WERI-Rb-1 (cell line): ENCODE data around the gene RAB11FIP2.

Experiments
- DNase-seq: peaks from one replicate; pipeline ENCODE4 v3.0.0-alpha.2; 2020
- H3K27ac ChIP-seq: fragments of 250-450 bp; sonication (Bioruptor Pico); 2 replicates; pipeline ENCODE4 v1.5.1; 2020; ENCODE audit warnings: mild to moderate bottlenecking, moderate library complexity
- H3K27me3 ChIP-seq: fragments of 250-450 bp; sonication (Bioruptor Pico); 2 replicates; pipeline ENCODE4 v1.5.1; 2021; ENCODE audit warnings: mild to moderate bottlenecking, low read depth, moderate library complexity; ENCODE audit not compliant: insufficient read depth, severe bottlenecking
- H3K36me3 ChIP-seq: fragments of 250-450 bp; sonication (Bioruptor Pico); 2 replicates; pipeline ENCODE4 v1.5.1; 2020; ENCODE audit warnings: mild to moderate bottlenecking, moderate library complexity
- H3K4me3 ChIP-seq: 2 replicates; pipeline ENCODE4 v1.5.1; 2011; ENCODE audit warnings: low read depth, mild to moderate bottlenecking, control low read depth, low read length
- H3K9me3 ChIP-seq: fragments of 250-450 bp; sonication (Bioruptor Pico); 2 replicates; pipeline ENCODE4 v1.5.1; 2021; ENCODE audit warnings: mild to moderate bottlenecking, moderate library complexity; ENCODE audit not compliant: severe bottlenecking
- TF ChIP-seq, protein P1 (sequence below): IDR thresholded peaks from 2 replicates; pipeline ENCODE4 v1.5.1; 2011; ENCODE audit warnings: low read depth, mild to moderate bottlenecking, control low read depth, inconsistent platforms, low read length

Gene RAB11FIP2

DNA sequence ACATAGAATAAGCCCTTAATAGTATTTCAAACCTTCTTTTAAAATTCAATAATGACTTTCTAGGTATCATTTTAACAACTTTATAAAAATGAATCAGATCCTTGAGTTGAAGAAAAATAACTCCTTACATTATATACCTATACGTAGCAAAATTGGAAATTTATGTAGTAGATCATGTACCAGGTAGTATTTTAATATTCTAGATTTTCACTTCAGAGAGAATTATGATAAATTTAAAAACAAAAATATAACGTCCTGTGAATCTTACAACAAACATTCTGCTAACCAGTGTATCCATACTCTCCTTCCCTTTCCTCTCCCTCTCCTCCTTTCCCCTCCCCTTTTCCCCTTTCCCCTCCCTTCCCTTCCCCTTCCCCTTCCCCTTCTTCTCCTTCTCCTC lies 6.1 kb upstream of the RAB11FIP2 start:
- H3K27me3 ChIP-seq: no peaks in the 10 kb centered on the region
- TF ChIP-seq, protein P1, sequence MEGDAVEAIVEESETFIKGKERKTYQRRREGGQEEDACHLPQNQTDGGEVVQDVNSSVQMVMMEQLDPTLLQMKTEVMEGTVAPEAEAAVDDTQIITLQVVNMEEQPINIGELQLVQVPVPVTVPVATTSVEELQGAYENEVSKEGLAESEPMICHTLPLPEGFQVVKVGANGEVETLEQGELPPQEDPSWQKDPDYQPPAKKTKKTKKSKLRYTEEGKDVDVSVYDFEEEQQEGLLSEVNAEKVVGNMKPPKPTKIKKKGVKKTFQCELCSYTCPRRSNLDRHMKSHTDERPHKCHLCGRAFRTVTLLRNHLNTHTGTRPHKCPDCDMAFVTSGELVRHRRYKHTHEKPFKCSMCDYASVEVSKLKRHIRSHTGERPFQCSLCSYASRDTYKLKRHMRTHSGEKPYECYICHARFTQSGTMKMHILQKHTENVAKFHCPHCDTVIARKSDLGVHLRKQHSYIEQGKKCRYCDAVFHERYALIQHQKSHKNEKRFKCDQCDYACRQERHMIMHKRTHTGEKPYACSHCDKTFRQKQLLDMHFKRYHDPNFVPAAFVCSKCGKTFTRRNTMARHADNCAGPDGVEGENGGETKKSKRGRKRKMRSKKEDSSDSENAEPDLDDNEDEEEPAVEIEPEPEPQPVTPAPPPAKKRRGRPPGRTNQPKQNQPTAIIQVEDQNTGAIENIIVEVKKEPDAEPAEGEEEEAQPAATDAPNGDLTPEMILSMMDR: no peak
- H3K9me3 ChIP-seq: no peaks in the 10 kb centered on the region
- DNase-seq: no peak
- H3K36me3 ChIP-seq: no peaks in the 10 kb centered on the region
- H3K4me3 ChIP-seq: no peak overlapping the region
- no peak overlapping the region for H3K27ac ChIP-seq

DNA sequence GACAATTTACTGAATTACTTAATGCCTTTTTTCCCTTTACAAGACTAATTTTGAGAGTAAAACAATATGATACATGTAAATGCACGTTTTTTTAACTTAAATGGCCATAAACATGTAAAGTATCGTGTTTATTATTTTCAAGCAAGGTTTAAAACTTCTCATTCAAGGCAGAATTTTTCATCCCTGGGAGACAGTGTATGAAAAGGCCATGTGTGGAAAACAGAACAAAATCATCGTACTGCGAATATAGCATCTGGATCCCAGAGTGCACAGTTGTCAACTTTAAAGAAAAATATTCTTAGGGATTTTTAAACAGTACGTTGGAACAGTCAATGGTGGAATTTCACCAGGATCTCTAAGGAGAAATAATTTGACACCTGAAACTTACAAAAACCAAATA lies 1.1 kb upstream of the RAB11FIP2 start:
- no peak overlapping the region for H3K4me3 ChIP-seq
- peaks cover 3% of the 10 kb centered on the region; the same call in 1 of the 2 replicates for H3K36me3 ChIP-seq
- no peaks in the 10 kb centered on the region for H3K27me3 ChIP-seq
- TF ChIP-seq, protein P1: no peak
- no peak overlapping the region for H3K27ac ChIP-seq
- no peaks in the 10 kb centered on the region for H3K9me3 ChIP-seq
- no peak for DNase-seq

DNA sequence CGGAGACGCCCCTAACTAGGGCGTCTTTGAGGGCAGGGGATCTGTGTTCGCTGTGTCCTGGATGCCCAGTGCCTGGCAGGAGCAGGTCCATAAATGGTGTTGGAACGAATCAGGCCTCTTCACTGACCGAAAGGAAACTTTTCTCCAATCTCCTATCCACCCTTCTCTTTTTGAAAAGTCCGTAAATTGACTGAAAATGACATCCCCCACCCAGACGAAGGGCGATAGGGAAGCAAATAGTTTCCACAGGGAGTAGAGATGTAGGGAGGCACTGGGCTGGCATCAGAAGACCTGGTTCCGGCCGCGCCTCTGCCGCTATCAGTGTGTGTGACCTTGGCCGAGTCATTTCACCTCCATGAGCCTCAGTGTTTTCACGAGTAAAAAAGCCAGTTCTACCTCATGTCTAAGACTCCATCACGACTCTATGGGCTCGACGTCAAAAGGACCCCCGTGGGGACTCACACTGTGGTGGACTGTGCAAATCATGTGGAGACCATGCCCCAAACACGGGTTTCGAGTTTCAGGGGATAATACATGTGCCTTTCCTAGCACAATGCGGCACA lies 497 bp upstream of the RAB11FIP2 start:
- peaks cover 3% of the 10 kb centered on the region; the same call in 1 of the 2 replicates for H3K36me3 ChIP-seq
- H3K27ac ChIP-seq: peak overlapping the region; percentile 93
- no peaks in the 10 kb centered on the region for H3K27me3 ChIP-seq
- H3K4me3 ChIP-seq: peak overlapping the region; percentile 66
- no peaks in the 10 kb centered on the region for H3K9me3 ChIP-seq
- TF ChIP-seq, protein P1: no peak
- DNase-seq: no peak

DNA sequence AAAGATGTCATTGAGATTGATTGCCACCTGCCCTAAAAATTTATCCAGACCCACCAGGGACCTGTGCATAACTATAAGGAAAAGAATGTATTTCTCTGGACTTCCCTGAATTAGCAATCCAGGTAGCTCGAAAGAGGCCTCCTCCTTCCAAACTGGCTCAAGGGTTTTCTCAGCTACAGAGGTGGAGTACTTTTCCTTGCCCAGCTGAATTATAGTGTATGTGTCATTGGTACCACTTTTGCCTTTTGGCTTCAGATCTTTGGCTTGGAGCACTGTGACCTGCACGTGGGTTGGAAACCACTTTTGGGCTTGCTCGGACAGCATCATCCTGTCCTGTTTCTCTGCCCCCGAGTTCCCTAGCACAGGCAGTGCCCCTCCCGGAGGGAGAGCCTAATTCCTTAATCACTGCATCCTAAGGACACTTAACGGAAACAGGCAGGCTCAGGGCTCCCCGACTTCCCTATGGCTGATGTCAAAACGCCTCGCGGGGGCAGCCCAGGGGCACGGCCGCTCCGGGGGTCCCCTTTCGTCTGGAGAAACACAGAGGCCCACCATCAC lies 825 bp downstream of the RAB11FIP2 start:
- Histone ChIP-seq H3K27me3 (no peaks in the 10 kb centered on the region), H3K4me3 (peak overlapping the region; percentile 66), H3K27ac (peak overlapping the region; percentile 93), H3K9me3 (no peaks in the 10 kb centered on the region), H3K36me3 (peaks cover 3% of the 10 kb centered on the region; the same call in 1 of the 2 replicates)
- DNase-seq: peak; percentile 58
- TF ChIP-seq, protein P1: no peak

DNA sequence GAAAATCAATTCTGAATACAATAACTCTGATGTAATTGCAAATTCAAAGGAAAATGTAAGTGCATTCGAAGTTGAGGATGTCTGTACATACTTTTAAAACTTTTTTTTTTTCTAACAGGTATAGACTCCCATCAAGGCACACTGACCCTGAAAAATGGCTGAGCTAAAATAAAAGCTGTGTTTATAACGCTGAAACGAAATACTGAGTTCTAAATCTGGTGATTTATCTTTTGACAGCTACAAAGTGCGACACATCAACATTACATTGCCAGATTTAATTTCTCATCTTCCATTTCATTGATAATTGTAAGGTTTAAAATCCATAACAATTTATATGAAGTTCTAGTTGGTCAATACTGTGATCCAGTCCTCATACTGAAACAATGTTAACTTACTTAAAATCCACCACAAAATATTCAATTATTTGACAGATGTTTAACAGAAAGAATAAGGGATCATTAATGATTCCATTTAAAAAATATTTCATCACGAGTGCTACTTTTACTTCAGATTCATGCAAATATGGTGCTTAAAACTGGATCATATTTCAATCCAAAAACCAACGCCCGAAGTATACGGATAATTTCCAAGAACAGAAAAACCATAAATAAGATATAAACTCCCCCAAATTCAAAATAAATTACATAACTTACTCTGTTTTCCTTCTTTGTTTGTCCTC lies 1.4 kb downstream of the RAB11FIP2 start:
- TF ChIP-seq, protein P1: no peak
- peak overlapping the region; percentile 93 for H3K27ac ChIP-seq
- H3K9me3 ChIP-seq: no peaks in the 10 kb centered on the region
- no peaks in the 10 kb centered on the region for H3K27me3 ChIP-seq
- peaks cover 3% of the 10 kb centered on the region; the same call in 1 of the 2 replicates for H3K36me3 ChIP-seq
- no peak for DNase-seq
- peak overlapping the region; percentile 66 for H3K4me3 ChIP-seq
